HepG2 (cell line): ENCODE results near the gene TH. TPM values are rescaled to one million over a fixed set of nuclear protein-coding genes. Genes with fewer than 3 reads are reported as not detected.
A peak's percentile ranks its signal among the peaks of the same experiment; 100 is the strongest.

ENCODE experiments used
- ATAC-seq: fragments of 200-7000 bp; cut with Tn5 transposase; 3 replicates; pipeline ENCODE4 v1.9.1; 2020; ENCODE audit warnings: mild to moderate bottlenecking, moderate library complexity
- BruUV-seq: library from RNA; stranded (reverse); fragments of 400-500 nt; replicated peaks from 2 replicates; lab custom pipeline; 2021; lab: Mats Ljungman, UMichigan
- CTCF ChIA-PET: fragments of 300-600 bp; formaldehyde crosslinking; extraction: SDS; loops from one replicate; lab custom pipeline; 2021; ENCODE audit warnings: low total read pairs, inconsistent platforms, low intra/inter-chr PET ratio; lab: Yijun Ruan, JAX
- POLR2A ChIA-PET: fragments of 350-600 bp; sonication (Branson Sonifier 250); formaldehyde crosslinking; loops from one replicate; lab custom pipeline; 2020; ENCODE audit warnings: antibody characterized with exemption, inconsistent platforms; lab: Yijun Ruan, JAX
- DNase-seq: peaks from one replicate; pipeline ENCODE4 v3.0.0-alpha.2; 2015; ENCODE audit warnings: low spot score
- FAIRE-seq: peaks from 3 replicates; lab custom pipeline; 2011; peaks lifted over from hg19 to GRCh38; lab: Jason Lieb, UNC
- H2AFZ ChIP-seq: one replicate; pipeline ENCODE4 v1.6.1; 2011; ENCODE audit warnings: low read length, inconsistent platforms
- H3K27ac ChIP-seq: fragments of 300-600 bp; 3 replicates; pipeline ENCODE4 v1.8.0; 2011; ENCODE audit warnings: mixed run types, mild to moderate bottlenecking, mixed read lengths, low read length, inconsistent platforms; ENCODE audit not compliant: insufficient read depth; ENCODE audit errors: extremely low read length
- H3K27me3 ChIP-seq, 2 experiments: fragments of 200-600 bp in 1 of 2; 2 replicates in 1 of 2; 3 replicates in 1 of 2; pipeline versions ENCODE4 v1.6.0 to v1.8.0; 2011; ENCODE audit warnings: low read length in 2 of 2, mild to moderate bottlenecking in 2 of 2, moderate library complexity in 2 of 2, inconsistent platforms in 1 of 2; ENCODE audit not compliant: insufficient read depth in 2 of 2, control insufficient read depth in 1 of 2
- H3K36me3 ChIP-seq, 2 experiments: fragments of 200-600 bp in 1 of 2; replicated peaks in 1 of 2; 2 replicates in 1 of 2; 3 replicates in 1 of 2; pipeline versions ENCODE4 v1.5.1 to v1.8.0; 2011; ENCODE audit warnings: low read length in 2 of 2, inconsistent platforms in 1 of 2; ENCODE audit not compliant: insufficient read depth in 2 of 2, control insufficient read depth in 1 of 2
- H3K4me1 ChIP-seq: 2 replicates; pipeline ENCODE4 v1.5.1; 2012; ENCODE audit warnings: low read length, inconsistent platforms; ENCODE audit not compliant: insufficient read depth
- H3K4me2 ChIP-seq: 2 replicates; pipeline ENCODE4 v1.6.0; 2011; ENCODE audit warnings: low read depth, low read length, inconsistent platforms
- H3K4me3 ChIP-seq, 3 experiments: fragments of 200-600 bp in 1 of 3; sonication (generic), shearing (Covaris generic) in 1 of 3; replicated peaks in 1 of 3; 2 replicates each; pipeline ENCODE4 v1.5.1; 2011 to 2016; ENCODE audit warnings: low read length in 3 of 3, inconsistent platforms in 2 of 3, low read depth in 2 of 3, mild to moderate bottlenecking in 2 of 3, control low read depth in 1 of 3, mixed read lengths in 1 of 3; ENCODE audit not compliant: insufficient read depth in 1 of 3
- H3K79me2 ChIP-seq: one replicate; pipeline ENCODE4 v1.6.1; 2011; ENCODE audit warnings: low read length, inconsistent platforms; ENCODE audit not compliant: insufficient read depth
- H3K9ac ChIP-seq: 2 replicates; pipeline ENCODE4 v1.6.0; 2011; ENCODE audit warnings: mild to moderate bottlenecking, low read depth, low read length, inconsistent platforms; ENCODE audit not compliant: insufficient read depth
- H3K9me3 ChIP-seq: 2 replicates; pipeline ENCODE4 v1.5.1; 2012; ENCODE audit warnings: mild to moderate bottlenecking, low read length
- H4K20me1 ChIP-seq: 2 replicates; pipeline ENCODE4 v1.6.0; 2011; ENCODE audit warnings: inconsistent platforms, mild to moderate bottlenecking, low read length, moderate library complexity; ENCODE audit not compliant: insufficient read depth
- ARNT ChIP-seq: fragments of 450-650 bp; IDR thresholded peaks from 2 replicates; pipeline ENCODE4 v1.6.1; 2017
- JUNB ChIP-seq: sonication (generic); formaldehyde crosslinking; IDR thresholded peaks from 2 replicates; pipeline ENCODE4 v1.8.0; 2022; ENCODE audit warnings: missing genetic modification reagents, mild to moderate bottlenecking, borderline replicate concordance
- MAFF ChIP-seq: IDR thresholded peaks from 2 replicates; pipeline ENCODE4 v1.6.1; 2011; ENCODE audit warnings: low read depth, low read length, improper control_type of control experiment
- MAFK ChIP-seq, 2 experiments: IDR thresholded peaks in 1 of 2; conservative IDR thresholded peaks in 1 of 2; 2 replicates each; pipeline ENCODE4 v1.6.1; 2011; ENCODE audit warnings: improper control_type of control experiment in 2 of 2, low read length in 2 of 2
- MLLT10 ChIP-seq: sonication (generic); formaldehyde crosslinking; IDR thresholded peaks from 2 replicates; pipeline ENCODE4 v1.4.0; 2020; ENCODE audit warnings: missing genetic modification reagents
- NFYB ChIP-seq: sonication (generic); formaldehyde crosslinking; IDR thresholded peaks from 2 replicates; pipeline ENCODE4 v1.4.0; 2020; ENCODE audit warnings: missing genetic modification reagents
- RELA ChIP-seq: sonication (generic); formaldehyde crosslinking; IDR thresholded peaks from 2 replicates; pipeline ENCODE4 v1.4.0; 2020; ENCODE audit warnings: missing genetic modification reagents
- SIX4 ChIP-seq: sonication (generic); formaldehyde crosslinking; IDR thresholded peaks from 2 replicates; pipeline ENCODE4 v1.4.0; 2020; ENCODE audit warnings: missing genetic modification reagents
- TMF1 ChIP-seq: sonication (generic); formaldehyde crosslinking; IDR thresholded peaks from 2 replicates; pipeline ENCODE4 v1.8.1; 2022; ENCODE audit warnings: low read depth, missing genetic modification reagents
- ZBTB1 ChIP-seq: sonication (generic); formaldehyde crosslinking; IDR thresholded peaks from 2 replicates; pipeline ENCODE4 v1.4.0; 2020; ENCODE audit warnings: missing genetic modification reagents, borderline replicate concordance
- ZFP41 ChIP-seq: sonication (generic); formaldehyde crosslinking; IDR thresholded peaks from 2 replicates; pipeline ENCODE4 v1.4.0; 2020; ENCODE audit warnings: mild to moderate bottlenecking, missing genetic modification reagents, borderline replicate concordance
- ZNF446 ChIP-seq: sonication (generic); formaldehyde crosslinking; IDR thresholded peaks from 2 replicates; pipeline ENCODE4 v1.5.0; 2020; ENCODE audit warnings: mild to moderate bottlenecking, missing genetic modification reagents
- ZNF883 ChIP-seq: sonication (generic); formaldehyde crosslinking; IDR thresholded peaks from 2 replicates; pipeline ENCODE4 v1.5.1; 2020; ENCODE audit warnings: mild to moderate bottlenecking, missing genetic modification reagents; ENCODE audit errors: not compliant biosample characterization
- ZSCAN31 ChIP-seq: sonication (generic); formaldehyde crosslinking; IDR thresholded peaks from 2 replicates; pipeline ENCODE4 v1.5.0; 2020; ENCODE audit warnings: low read depth, mild to moderate bottlenecking, missing genetic modification reagents
- WGBS: methylation state at CpG from one replicate; pipeline ENCODE4 v1.1.6; 2017; ENCODE audit warnings: low lambda C conversion rate; 5-methylcytosine and 5-hydroxymethylcytosine counted together
- in situ Hi-C: cut with HindIII; loops from 2 replicates; pipeline ENCODE4 v1.10.0; 2017; ENCODE audit warnings: low pct_unique_long_range_greater_than_20kb; ENCODE audit not compliant: extremely low pct_ligation_motif_present
- intact Hi-C: fragments of 100-400 bp; cut with micrococcal nuclease; formaldehyde crosslinking; loops from one replicate; pipeline ENCODE4 v1.10.0; 2022; ENCODE audit not compliant: unreplicated experiment
- polyA plus RNA-seq, 8 experiments: library from polyadenylated mRNA; depleted of rRNA in 3 of 8; stranded (reverse) in 7 of 8; unstranded in 1 of 8; fragments of >200 nt; fragmentation: Illumina TruSeq in 4 of 8; extraction: Trizol in 4 of 8; gene quantifications; 2 replicates each; pipeline versions ENCODE4 v1.2.1 to v1.2.3, GENCODE V29; 2011 to 2016; ENCODE audit warnings: low read depth in 4 of 8, missing spikeins in 1 of 8, mixed read lengths in 1 of 8; ENCODE audit not compliant: insufficient read depth in 1 of 8
- total RNA-seq, 5 experiments: library from RNA; depleted of rRNA; stranded (reverse); fragments of >200 nt; fragmentation: Illumina TruSeq; extraction: Trizol; gene quantifications; 2 replicates each; pipeline ENCODE4 v1.2.3, GENCODE V29; 2016; ENCODE audit warnings: low read depth in 1 of 5

Gene TH
- total and polyA plus RNA-seq, 2 of the 13 experiments (the other 11 are each of a cell fraction or from before 2014, with no cell fraction given), result 0.36 TPM; not detected in 1

GRCh38 chr11:2155511-2155910 lies 16.1 kb downstream of the TH start (continued):
- no peak for TF ChIP-seq RELA (CRISPR knock-in tag)
- TF ChIP-seq ARNT, result no peak
- TF ChIP-seq SIX4 (CRISPR knock-in tag), result no peak
- TF ChIP-seq MLLT10 (CRISPR knock-in tag), result no peak
- no peak for TF ChIP-seq ZSCAN31 (CRISPR knock-in tag)
- no peak for TF ChIP-seq TMF1 (CRISPR knock-in tag)

DNA sequence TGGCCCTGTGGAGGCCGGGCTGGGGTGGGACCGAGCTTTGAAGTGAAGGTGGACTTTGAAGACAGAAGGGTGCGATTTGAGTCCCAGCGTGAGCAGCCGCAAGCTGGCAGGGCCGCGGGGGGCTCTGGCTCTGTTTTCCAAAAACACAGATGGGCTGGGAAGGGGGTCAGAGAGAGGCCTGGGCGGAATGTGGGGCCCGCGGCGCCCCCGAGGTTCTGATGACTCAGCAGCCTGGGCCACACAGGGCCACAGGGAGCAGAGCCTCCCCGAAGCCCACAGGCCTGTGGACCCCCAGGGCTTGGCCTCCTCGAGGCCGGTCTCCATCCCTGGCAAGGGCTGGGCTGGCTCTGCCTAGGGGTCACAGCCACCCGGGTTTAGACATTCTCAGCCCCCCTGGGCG lies 16.7 kb downstream of the TH start:
- in situ Hi-C loops (loop anchor here (5.0 kb wide), 4 partner anchors 273 to 498 kb away; partner anchors contain the start of gene KRTAP5-6), intact Hi-C loops (loop anchor here (5.0 kb wide), 1 partner anchor 503 kb away; no protein-coding TSS in a partner anchor)
- H3K27ac ChIP-seq, result no peak overlapping the region
- H3K27me3 ChIP-seq, result peaks cover 21 to 57% of the 10 kb centered on the region in 2 experiments
- no peak overlapping the region for H3K4me2 ChIP-seq
- no peaks in the 10 kb centered on the region for H3K9me3 ChIP-seq
- no peaks in the 10 kb centered on the region for H3K36me3 ChIP-seq
- peaks cover 20% of the 10 kb centered on the region for H3K4me1 ChIP-seq
- 20% methylated on average over 6 of the region's 17 CpGs for WGBS
- no peak overlapping the region for H3K9ac ChIP-seq
- H2AFZ ChIP-seq, result no peak overlapping the region
- DNase-seq (no peak), FAIRE-seq (no peak), ATAC-seq (no peak)
- no peak for TF ChIP-seq ZBTB1 (CRISPR knock-in tag)
- peak; percentile 71 to 84 for TF ChIP-seq MAFK (conservative IDR thresholded peaks at IDR 0.05 in 1 of 2, IDR thresholded peaks at IDR 0.05 in 1 of 2; ENCODE audit: low read length in 2 of 2)
- TF ChIP-seq ZFP41 (CRISPR knock-in tag), result no peak
- no peak for TF ChIP-seq ZNF883
- peak; percentile 67 for TF ChIP-seq MAFF
- TF ChIP-seq NFYB (CRISPR knock-in tag), result no peak
- TF ChIP-seq JUNB (CRISPR knock-in tag), result no peak
- TF ChIP-seq ZNF446, result no peak
- no TSS peak for BruUV-seq
- no peaks in the 10 kb centered on the region for H3K79me2 ChIP-seq
- no peak overlapping the region for H3K4me3 ChIP-seq
- POLR2A ChIA-PET, result no interaction called here
- CTCF ChIA-PET, result interaction anchor here (2.2 kb wide), 1 partner anchor 515 kb away, joined by 10 read pairs; no protein-coding TSS in a partner anchor
- no peaks in the 10 kb centered on the region for H4K20me1 ChIP-seq
